HG02678 (cell line): ENCODE results near the gene TSHZ3.

Experiments
- ATAC-seq: cut with Tn5 transposase; IDR thresholded peaks from one replicate; pipeline ENCODE4 v1.9.1; 2021; ENCODE audit warnings: mild to moderate bottlenecking, moderate library complexity; ENCODE audit not compliant: unreplicated experiment

Gene TSHZ3

GRCh38 chr19:31289976-31290375 lies 59.3 kb downstream of the TSHZ3 start:
- ATAC-seq = no peak

GRCh38 chr19:31289381-31289880 lies 59.8 kb downstream of the TSHZ3 start:
- no peak for ATAC-seq

- no peak for ATAC-seq
Observed at GRCh38 chr19:31286491-31286890, 62.7 kb downstream of the TSHZ3 start.

DNA sequence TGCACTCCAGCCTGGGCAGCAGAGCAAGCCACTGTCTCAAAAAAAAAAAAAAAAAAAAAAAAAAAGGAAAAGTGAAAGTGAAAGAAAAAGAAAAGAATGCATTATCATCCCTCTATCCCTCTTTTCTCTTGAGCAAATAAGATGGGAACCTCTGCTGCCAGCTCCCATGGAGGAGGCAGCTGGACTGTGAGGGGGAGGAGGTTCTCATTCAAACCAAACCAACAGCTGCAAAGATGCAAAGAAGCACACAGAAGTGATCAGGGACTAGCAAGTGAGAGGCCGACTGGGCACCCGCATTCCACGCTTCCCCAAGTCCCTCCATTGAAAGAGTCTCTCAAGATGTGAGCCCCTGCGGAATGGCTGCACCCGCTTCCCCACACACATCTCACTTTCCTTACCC lies 63.5 kb downstream of the TSHZ3 start:
- no peak for ATAC-seq

DNA sequence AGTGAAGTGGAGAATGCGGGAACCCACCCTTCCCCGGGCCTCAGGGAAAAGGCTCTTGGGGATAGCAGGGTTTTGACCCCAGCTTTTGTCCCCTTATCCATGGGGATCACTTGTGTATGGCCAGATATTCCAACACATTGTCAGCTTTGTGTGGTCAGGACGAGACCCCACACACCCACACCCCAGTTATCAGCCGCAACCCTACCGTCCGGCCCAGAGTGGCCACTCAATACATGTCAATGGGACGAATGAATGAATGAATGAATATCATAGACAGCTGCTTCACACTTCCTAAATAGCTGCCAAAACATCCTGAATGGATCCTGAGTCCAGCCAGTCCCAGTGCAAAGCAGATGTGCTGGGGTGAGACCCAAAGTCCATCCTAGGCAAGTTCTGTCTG lies 64.6 kb downstream of the TSHZ3 start:
- no peak for ATAC-seq

DNA sequence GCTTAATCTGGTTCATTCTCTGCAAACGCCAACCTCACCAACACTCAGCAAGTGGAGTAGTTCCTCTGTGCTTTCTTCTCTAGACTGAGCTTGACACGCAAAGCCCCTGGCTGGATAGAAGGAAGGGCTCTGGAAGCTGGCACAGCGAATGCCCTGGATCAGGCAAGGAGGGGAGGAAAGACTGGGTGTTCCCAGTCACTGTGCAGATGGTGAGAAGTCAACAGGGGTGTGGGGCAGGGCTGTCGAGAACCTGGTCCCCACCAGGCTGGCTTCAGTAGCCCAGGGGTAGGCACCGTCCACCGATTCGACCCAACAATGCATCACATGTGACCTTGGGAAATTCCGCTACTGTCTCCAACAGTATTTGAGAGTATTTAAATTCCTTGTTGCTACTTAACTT lies 65.5 kb downstream of the TSHZ3 start:
- no peak for ATAC-seq

DNA sequence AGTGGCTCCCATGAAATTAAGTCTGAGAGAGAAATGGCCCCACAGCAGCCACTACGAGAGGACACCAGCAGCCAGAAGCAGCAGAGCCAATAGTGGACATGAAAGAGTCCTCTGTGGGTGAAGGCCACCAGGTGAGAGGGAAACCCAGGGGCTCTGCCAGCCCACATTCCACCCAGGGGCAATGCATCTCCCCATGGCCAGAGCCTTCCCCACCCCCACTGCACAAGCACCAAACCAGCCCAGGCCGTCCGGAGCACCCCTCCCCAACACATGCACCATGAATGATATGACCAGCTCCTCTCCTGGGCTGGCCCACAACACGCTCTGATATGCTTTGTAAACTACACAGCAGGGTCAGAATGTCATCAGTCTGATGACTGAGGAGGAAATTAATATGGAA lies 66.9 kb downstream of the TSHZ3 start:
- ATAC-seq = no peak

DNA sequence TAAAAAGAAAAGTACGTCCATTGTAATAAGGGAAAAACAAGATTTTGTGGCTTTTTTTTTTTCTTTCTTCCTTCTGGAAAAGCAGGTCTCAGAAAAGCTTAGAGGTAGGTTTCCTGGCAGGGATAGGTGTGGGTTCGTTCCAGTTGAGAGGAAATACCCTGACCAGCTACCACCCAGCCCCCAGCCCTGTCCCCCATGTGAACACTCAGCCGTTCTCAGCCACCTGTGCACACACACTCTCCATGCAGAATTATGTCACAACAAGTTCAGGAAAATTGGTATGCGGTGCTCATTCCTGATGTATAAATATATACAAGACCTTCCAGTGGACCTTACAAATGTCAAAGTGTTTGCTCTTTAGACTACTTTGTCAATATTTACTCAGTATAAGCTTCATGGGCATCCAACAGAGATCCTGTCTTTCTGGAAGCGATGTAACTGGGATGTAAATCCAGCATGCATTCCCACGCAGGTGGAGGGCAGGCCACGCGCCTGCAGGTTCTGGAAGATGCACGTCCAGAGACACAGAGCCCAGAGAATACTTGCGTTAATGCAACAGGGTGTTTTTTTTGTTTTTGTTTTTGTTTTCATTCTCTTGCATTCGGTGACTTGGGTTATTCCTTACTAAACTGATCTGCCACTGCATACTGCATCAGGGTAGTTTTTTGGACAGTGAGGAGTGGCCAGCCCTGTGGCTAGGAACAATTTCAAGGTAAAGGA lies 68.8 kb downstream of the TSHZ3 start:
- ATAC-seq = no peak

DNA sequence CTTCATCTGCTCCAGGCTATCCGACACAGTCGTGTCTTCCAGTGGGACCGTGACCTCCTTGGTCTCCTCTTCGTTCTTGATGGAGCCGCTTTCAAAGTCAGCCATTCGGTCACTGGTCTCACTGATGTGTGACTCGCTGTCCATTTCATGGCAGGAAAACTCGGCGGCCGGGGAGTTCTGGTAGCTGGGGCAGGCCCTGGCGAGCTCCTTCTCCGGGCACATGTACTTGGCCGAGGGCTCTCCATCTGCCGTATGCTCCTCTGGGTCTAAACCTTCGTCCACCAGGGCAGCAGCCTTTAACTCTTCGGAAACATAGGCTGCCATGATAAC lies 69.8 kb downstream of the TSHZ3 start:
- ATAC-seq = no peak

DNA sequence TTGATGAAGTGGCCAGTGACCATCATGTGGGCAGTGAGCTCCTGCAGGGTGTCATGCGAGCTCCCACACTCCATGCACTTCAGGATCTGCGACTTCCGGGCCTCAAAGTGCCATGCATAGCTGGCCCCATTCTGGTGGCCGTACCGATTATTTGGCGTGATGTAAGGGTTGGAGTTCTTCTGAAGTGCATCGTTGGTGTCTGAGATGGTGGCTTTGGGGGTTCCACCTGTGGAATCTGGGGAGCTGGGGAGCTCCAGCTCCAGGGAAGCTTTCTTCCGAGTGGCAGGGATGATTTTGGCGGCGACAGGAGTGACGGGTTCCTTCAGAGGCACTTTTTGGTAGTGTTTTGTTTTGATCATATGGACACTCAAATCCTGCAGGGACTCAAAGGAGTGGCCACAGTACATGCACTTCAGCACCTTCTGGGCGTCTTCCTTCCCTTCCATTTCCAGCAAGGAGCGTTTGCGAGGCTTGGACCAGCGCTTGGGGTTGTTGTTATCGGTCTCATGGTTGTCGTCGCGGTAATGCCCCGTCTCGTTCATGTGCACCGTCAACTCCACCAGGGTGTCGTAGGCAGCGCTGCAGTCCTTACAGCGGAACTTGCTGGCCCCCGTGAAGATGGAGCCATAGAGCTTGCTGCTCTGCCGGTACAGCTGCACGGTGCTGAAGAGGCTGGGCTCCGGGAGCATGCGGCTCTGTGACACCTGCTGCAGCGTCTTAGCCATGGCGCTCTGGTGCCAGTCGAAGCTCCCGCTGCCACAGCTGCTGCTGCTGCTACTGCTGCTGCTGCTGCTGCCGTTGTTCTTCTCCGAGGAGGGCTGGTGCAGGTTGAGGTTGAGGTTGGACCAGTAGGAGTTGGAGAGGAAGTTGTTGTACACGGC lies 70.4 kb downstream of the TSHZ3 start:
- no peak for ATAC-seq

DNA sequence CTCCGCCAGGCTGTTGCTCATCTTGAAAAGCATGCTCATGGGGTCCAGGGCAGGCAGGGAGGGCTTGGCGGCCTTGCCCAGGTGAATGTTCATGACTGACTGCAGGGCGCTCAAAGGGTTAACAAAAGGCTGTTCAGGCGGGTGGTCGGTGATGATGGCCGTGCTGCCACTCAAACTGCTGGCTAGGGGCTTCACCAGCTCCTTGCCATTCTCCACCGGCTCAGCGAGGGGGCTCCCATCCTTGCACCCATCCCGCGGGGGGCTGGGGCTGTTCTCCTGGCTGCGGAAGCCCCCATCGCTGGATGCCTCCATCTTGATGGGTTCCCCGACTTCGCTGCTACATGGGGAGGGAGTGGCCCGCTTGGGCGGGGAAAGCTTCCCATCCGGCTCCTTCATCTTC lies 71.7 kb downstream of the TSHZ3 start:
- ATAC-seq = no peak

- no peak for ATAC-seq
Observed at GRCh38 chr19:31276831-31277230, 72.4 kb downstream of the TSHZ3 start.

DNA sequence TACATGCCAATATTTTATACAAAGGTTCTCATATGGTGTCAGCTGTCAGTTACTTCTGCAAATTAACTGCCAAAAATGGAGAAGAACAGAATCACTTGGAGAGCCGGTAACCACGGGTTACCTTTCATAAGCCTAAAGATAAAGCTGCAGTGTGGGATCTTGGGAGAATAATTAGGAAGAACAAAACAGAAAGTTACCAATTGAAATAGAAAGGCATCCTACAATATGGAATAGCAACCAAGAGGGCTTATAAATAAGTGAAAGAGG lies 74.2 kb downstream of the TSHZ3 start:
- ATAC-seq = no peak

DNA sequence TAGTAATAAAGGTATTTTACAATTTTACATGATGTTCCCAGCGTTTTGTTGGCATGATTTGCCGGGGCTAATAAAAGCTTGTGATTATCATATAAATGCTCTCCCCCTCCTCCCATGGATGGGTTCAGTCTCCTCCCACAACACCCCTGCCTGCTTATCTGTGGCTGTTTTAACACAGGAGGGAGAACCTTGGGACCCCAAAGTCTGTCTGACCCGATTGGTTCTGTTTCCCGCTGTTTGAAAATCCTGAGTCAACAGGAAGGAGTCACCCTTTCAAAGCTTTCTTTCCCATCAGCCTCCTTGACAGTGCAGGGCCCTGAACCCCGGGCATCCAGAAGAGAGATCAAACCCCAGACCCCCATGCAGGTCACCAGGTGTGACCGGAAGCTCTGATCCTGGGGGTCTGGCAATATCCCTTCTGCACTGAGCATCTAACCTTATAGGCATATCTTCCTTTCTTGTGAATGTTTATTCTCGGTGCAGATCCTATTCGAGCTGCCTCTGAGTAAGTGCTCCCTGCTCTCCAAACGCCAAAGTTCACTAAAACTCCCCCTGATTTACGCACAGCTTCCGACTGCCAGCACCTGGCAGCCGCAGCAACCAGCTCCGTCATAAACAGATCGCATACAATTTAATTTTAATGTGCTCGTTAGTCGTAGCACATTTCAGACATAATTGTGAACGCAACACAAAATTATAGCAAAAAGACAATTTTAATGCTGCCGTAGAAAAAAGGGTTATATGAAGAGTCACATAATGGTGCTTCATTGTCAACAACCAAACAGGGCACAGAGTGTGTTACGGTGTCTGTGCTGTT lies 74.8 kb downstream of the TSHZ3 start:
- no peak for ATAC-seq

DNA sequence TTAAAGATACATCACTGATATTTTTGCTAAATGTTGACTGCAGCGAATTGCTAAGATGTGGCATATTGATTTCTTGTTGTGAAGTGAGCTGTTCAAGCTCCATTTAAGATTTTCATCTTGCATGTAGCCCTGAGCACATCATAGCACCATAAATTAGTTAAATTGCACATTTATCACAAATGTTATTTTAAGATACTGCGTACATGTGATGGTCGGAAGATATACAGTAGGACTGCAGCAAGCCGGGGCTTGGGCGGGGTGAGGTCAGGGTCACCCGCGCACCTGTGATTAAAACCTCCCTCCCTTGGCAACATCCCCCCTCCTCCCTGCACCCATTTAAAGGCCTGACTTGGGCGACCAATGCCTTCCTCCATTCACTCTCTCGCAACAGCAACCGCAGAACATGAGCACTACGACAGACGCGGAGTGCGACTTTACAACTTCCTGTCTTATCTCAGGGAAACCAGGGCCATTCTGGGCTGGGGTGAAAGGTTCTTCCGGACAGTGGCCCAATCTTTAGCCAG lies 76.6 kb downstream of the TSHZ3 start:
- ATAC-seq = no peak

DNA sequence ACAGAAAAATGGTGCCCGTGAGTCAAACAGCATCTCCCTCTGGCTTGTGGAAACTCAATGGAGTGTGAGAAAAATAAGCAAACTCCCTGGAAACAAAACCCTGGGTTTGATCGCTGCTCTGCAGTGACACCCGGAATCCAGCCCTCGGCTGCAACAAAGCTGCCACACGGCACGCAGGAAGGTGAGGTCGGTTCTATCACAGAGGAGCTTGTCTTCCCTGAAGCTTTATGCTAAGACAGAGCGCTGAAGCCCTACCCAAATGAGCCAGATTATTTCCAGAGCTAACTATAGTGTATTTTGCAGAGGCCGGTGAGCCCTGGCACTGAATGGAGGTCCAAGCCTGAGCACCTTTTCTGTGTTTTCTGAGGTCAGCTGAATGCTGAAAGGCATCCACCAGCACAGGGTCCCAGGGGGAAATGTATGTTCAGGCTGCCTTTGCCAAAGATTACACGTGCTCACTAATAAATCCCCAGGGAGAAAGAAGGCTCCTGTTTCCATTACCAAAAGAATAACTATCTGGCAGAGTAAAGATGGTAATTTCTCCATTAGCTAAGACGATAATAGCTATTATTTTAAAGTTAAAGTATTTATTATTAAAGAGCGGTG lies 77.8 kb downstream of the TSHZ3 start:
- ATAC-seq = no peak

GRCh38 chr19:31270897-31271296 lies 78.3 kb downstream of the TSHZ3 start:
- ATAC-seq = no peak

GRCh38 chr19:31269425-31270127 lies 79.7 kb downstream of the TSHZ3 start:
- ATAC-seq = no peak

- no peak for ATAC-seq
Observed at GRCh38 chr19:31268751-31269383, 80.4 kb downstream of the TSHZ3 start.

- ATAC-seq = no peak
Observed at GRCh38 chr19:31266731-31267130, 82.5 kb downstream of the TSHZ3 start.
